SKM-1 (cell line): ENCODE results near the gene FLT3LG.
"Not testable (repeated sequence)": the region's sequence is repeated elsewhere in the genome, so short reads cannot be mapped to it uniquely, and the experiment has no call there.

ENCODE experiments used
- DNase-seq: peaks from one replicate; lab custom pipeline; 2025; ENCODE audit not compliant: unreplicated experiment; lab: John Stamatoyannopoulos, UW

The FLT3LG gene

GRCh38 chr19:49461130-49461529 is 12.9 kb upstream of the FLT3LG start:
- DNase-seq, result not testable (repeated sequence)

GRCh38 chr19:49461656-49462055 is 12.4 kb upstream of the FLT3LG start:
- DNase-seq, result no peak

- DNase-seq, result no peak
These were observed 11.5 kb upstream of the FLT3LG start for GRCh38 chr19:49462492-49462891.

DNA sequence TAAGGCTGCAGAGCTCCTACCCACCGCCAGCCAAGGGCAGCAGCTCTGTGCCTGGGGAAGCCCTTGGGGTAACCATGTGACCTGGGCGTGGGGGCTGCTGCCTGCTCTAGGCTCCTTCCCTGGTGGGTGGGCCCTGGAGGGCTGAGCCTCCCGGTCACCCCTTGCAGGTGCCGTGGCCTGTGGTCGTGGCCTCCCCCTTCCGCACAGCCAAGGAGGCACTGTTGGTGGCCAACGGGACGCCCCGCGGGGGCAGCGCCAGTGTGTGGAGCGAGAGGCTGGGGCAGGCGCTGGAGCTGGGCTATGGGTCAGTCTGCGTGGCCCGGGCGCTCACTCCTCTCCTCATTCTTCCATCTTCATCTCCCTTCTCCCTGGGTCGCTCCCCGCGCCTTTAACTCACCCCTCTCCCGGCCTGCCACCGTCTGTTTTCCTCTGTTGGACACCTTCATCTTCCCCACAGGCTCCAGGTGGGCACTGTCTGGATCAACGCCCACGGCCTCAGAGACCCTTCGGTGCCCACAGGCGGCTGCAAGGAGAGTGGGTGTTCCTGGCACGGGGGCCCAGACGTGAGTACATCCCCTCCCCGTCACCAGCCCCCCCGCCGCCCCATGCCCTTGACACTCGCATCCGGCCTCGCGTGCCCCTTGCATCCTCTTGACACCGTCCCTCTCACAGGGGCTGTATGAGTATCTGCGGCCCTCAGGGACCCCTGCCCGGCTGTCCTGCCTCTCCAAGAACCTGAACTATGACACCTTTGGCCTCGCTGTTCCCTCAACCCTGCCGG is 9.9 kb upstream of the FLT3LG start:
- no peak for DNase-seq

- no peak for DNase-seq
These were observed 8.6 kb upstream of the FLT3LG start for GRCh38 chr19:49465371-49465770.

GRCh38 chr19:49468199-49468598 is 5.8 kb upstream of the FLT3LG start:
- no peak for DNase-seq

DNA sequence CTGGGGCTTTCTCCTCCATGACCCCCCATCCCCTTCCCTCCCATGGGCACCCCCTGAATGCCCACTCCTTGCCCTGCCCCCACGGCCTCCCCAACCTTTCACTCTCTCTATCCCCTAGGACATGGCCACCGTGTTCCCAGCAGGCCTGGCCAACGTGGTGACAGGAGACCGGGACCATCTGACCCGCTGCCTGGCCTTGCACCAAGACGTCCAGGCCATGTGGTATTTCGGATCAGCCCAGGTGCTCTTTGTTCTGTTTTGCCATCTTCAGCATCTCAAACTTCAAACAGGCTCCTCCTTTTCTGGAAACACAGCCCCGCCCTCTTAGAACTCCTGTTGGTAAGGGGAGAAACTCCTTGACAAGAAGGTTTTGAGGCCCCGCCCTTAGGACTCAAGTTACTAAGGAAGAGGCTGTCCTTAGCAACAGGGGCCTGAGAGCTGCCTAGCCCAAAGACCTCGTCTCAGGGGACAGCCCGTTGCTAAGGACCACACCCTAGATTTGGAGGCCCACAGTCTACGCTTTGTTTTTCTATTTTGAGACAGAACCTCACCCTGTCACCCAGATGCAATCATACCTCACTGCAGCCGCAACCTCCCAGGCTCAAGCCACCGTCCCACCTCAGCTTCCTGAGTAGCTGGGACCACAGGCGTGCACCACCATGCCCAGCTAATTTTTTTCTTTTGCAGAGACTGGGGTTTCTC is 5.1 kb upstream of the FLT3LG start:
- DNase-seq, result peak; percentile 32

GRCh38 chr19:49469828-49470614 is 4.0 kb upstream of the FLT3LG start:
- no peak for DNase-seq

- DNase-seq, result no peak
These were observed 3.4 kb upstream of the FLT3LG start for GRCh38 chr19:49470615-49470978.

DNA sequence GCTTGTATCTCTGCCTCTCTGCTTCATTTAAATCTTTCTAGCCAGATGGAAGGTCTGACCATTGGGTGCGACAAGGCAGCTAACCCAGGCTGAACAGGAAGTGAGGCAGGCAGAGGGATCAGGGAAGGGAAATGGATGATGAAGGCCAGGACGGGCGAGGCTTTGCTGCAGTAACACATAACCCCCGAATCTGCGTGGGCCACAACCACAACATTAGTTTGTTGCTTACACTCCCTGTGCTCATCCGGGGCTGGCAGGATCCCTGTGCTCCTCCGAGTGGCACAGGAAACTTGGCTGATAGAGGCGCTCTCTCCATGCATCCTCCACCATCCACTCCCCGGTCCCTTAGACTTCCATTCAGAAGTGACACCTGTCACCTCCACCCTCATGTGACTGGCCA is 1.1 kb upstream of the FLT3LG start:
- DNase-seq, result no peak

- not testable (repeated sequence) for DNase-seq
These were observed 531 bp upstream of the FLT3LG start for GRCh38 chr19:49473501-49473867.

DNA sequence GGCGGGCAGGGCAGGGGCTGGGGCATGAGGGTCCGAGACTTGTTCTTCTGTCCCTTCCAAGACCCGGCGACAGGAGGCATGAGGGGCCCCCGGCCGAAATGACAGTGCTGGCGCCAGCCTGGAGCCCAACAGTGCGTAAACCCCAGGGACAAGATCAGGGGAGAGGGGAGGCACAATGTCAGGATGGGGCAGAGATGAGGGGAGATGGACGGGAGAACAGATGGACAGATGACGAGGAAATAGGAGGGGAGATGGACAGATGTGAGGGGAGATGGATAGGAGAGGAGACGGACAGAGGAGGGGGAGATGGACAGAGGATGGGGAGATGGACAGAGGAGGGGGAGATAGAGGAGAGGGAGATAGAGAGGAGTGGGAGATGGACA is 518 bp downstream of the FLT3LG start:
- no peak for DNase-seq

DNA sequence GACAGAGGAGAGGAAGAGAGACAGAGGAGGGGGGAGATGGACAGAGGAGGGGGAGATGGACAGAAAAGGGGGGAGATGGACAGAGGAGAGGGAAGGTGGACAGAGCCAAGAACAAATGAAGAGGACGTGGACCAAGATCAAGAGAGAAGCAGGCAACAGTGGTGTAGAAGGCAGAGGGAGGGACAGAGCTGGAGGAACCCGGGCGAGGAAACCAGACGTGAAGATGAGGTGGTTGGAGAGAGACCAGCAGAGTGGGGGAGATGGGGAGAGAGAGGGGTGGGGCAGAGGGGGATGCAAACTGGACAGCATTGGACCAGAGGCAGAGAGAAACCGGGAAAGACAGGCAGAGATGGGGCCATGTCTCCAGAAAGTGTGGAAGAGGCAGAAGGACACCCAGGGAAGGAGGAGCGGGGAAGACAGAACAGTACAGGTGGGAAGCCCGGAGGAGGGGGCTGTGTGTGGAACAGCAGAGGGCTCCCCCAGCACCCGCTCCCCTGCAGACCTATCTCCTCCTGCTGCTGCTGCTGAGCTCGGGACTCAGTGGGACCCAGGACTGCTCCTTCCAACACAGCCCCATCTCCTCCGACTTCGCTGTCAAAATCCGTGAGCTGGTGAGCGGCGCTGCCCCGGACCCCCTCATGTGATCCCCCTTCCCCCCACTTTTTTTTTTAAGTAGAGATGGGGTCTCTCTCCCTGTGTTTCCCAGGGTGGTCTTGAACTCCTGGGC is 1.3 kb downstream of the FLT3LG start:
- DNase-seq, result no peak

- DNase-seq, result no peak
These were observed 2.2 kb downstream of the FLT3LG start for GRCh38 chr19:49475995-49476880.

- DNase-seq, result no peak
These were observed 6.1 kb downstream of the FLT3LG start for GRCh38 chr19:49479975-49480628.

DNA sequence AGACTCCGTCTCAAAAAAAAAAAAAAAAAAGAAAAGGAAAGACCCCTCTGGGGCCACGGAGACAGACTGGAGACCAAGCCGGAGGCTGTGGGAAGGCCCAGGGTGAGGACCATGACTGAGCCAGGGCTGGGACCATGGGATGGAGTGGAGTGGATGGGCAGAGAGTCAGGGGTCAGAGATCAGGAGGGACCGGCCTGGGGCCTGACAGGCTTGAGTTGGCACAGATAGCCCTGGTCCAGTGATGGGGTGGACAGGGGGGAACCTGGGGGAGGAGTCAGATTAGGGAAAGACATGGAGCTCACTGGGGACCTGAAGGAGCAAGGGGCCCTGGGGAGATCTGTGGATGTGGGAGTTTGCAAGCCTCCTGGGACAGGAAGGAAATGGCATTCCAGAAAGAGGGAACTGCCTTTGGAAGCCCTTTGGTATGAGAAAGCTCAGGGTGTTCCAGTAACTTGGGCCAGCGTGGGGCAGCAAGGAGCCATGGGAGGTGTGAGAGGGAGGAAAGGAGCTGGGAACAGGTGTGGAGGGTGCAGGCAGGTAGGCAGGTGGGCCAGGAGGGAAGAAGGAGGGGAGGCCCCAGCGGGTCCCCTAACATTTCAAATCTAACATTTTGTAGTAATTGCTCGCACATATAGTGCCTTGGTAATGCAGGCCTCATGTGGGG is 7.1 kb downstream of the FLT3LG start:
- no peak for DNase-seq

DNA sequence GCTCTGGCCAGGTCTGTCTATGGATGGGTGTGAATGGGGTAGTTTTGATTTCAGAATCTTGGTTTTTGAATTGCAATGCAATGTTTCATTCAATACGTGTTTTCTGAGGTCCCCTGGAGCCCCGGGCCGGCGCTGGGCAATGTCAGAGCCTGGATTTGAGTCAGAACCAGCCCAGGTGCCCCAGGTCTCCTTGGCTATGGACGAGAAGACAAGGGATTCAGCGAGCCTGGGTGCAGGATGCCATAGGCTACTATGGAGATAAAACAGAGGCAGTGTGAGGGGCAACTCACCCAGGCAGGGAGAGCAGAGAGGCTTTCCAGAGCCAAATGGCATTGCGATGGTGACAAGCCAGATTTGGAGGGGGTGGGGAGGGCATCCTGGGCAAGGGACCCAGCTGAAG is 12.2 kb downstream of the FLT3LG start:
- DNase-seq, result no peak

GRCh38 chr19:49486710-49487276 is 12.8 kb downstream of the FLT3LG start:
- no peak for DNase-seq
